ENCODE data around the gene MCUR1. TPM values are rescaled to one million over a fixed set of nuclear protein-coding genes. Genes with fewer than 3 reads are reported as not detected.

The MCUR1 gene
- total and polyA plus RNA-seq, 10 of the 15 experiments (the other 5 are each of a cell fraction or from before 2014, with no cell fraction given): 4.4 to 43.9 (median 18.3) TPM

DNA sequence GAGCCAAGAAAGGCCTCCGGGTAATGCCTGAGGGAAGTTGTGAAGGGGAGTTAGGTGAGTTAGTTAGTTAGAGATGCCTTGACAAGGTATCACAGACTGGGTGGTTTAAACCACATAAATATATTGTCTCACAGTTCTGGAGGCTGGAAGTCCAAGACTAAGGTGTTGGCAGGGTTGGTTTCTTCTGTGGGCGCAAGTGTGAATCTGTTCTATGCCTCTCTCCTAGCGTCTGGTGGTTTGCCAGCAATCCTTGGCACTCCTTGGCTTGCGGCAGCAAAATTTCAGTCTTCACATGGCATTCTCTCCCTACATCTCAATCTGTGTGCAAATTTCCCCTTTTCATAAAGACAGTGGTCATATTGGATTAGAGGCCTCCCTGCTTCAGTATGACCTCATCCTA lies 73.0 kb downstream of the MCUR1 start:
- POLR2A ChIA-PET: no interaction called here
- no peak for FAIRE-seq
- Histone ChIP-seq H2AFZ (ENCODE audit: control insufficient read depth, low read depth, low read length) (no peak overlapping the region), H3K36me3 (ENCODE audit: control insufficient read depth in 2 of 2, insufficient read depth in 2 of 2, low read length in 1 of 2) (no peaks in the 10 kb centered on the region), H3K27ac (ENCODE audit: control insufficient read depth, insufficient read depth) (no peak overlapping the region), H4K20me1 (ENCODE audit: control insufficient read depth, insufficient read depth) (no peaks in the 10 kb centered on the region), H3K27me3 (replicated peaks in 1 of 2; ENCODE audit: control insufficient read depth in 2 of 2, insufficient read depth in 2 of 2, low read length in 1 of 2) (no peaks in the 10 kb centered on the region), H3K4me3 (no peak overlapping the region), H3K4me1 (ENCODE audit: control insufficient read depth, insufficient read depth, low read length) (no peaks in the 10 kb centered on the region), H3K4me2 (ENCODE audit: control insufficient read depth, insufficient read depth) (no peak overlapping the region), H3K9ac (ENCODE audit: control insufficient read depth, insufficient read depth, low read length) (no peak overlapping the region), H3K9me3 (replicated peaks; ENCODE audit: control insufficient read depth, insufficient read depth, low read length) (no peaks in the 10 kb centered on the region), H3K79me2 (ENCODE audit: control insufficient read depth, insufficient read depth, low read length) (no peaks in the 10 kb centered on the region)
- TF ChIP-seq CBFB (IDR thresholded peaks at IDR 0.05; ENCODE audit: low read depth): no peak
- TF ChIP-seq RCOR1 (conservative IDR thresholded peaks at IDR 0.05; ENCODE audit: low read depth, low read length): no peak
- TF ChIP-seq, protein P1, sequence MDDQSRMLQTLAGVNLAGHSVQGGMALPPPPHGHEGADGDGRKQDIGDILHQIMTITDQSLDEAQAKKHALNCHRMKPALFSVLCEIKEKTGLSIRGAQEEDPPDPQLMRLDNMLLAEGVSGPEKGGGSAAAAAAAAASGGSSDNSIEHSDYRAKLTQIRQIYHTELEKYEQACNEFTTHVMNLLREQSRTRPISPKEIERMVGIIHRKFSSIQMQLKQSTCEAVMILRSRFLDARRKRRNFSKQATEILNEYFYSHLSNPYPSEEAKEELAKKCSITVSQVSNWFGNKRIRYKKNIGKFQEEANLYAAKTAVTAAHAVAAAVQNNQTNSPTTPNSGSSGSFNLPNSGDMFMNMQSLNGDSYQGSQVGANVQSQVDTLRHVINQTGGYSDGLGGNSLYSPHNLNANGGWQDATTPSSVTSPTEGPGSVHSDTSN (IDR thresholded peaks at IDR 0.05; ENCODE audit: insufficient replicate concordance, low read depth, low read length): no peak
- BruUV-seq (replicated peaks): no TSS peak
- no peak for ATAC-seq
- intact Hi-C loops (cut with micrococcal nuclease; ENCODE audit: unreplicated experiment): no loop called here
- SMC1A ChIA-PET (ENCODE audit: uncharacterized antibody, unreplicated experiment): interaction anchor here (0.6 kb wide), 1 partner anchor 30 kb away, joined by 3 read pairs; no protein-coding TSS in a partner anchor
- CTCF ChIA-PET: no interaction called here
- 76% methylated on average over 4 of the region's 4 CpGs for WGBS (ENCODE audit: insufficient coverage, insufficient replicate concordance, low lambda C conversion rate, missing lambda C conversion rate)
- in situ Hi-C loops (cut with MboI): no loop called here
- RAD21 ChIA-PET (ENCODE audit: unreplicated experiment): no interaction called here
- DNase-seq (ENCODE audit: low read depth, low spot score): no peak

Other genes starting within 250 kb of the MCUR1 start
- gene SIRT5, start 240.0 kb downstream of the MCUR1 start, total RNA-seq (2014; rRNA removed): 9.0 and 13.5 TPM in 2 replicates
- 8.0 and 11.5 TPM in 2 replicates for gene SIRT5, start 240.0 kb downstream of the MCUR1 start, total RNA-seq (2014; rRNA removed; fragmentation: Illumina TruSeq; extraction: Trizol)
- 7.8 and 8.3 TPM in 2 replicates for gene SIRT5, start 240.0 kb downstream of the MCUR1 start, total RNA-seq (2021)
- 12.4 and 13.0 TPM in 2 replicates for gene SIRT5, start 240.0 kb downstream of the MCUR1 start, polyA plus RNA-seq (2011; rRNA removed)
- 8.3 and 10.4 TPM in 2 replicates for gene SIRT5, start 240.0 kb downstream of the MCUR1 start, polyA plus RNA-seq (2014; fragmentation: Illumina TruSeq; extraction: Trizol)
- gene SIRT5, start 240.0 kb downstream of the MCUR1 start, polyA plus RNA-seq (2014; fragmentation: Nextera tagmentation; extraction: Ambion mirVana): 1 to 10 TPM; 1.7 to 2.5 TPM
- 8.5 and 9.7 TPM in 2 replicates for gene SIRT5, start 240.0 kb downstream of the MCUR1 start, polyA plus RNA-seq (2014; rRNA removed)
- gene SIRT5, start 240.0 kb downstream of the MCUR1 start, polyA plus RNA-seq (2016; fragmentation: Nextera tagmentation; extraction: Ambion mirVana): 10 to 100 TPM; 10.3 to 12.0 TPM
- 75.6 and 79.8 TPM in 2 replicates for gene NOL7, start 199.2 kb downstream of the MCUR1 start, total RNA-seq (2014; rRNA removed)
- 102 and 103 TPM in 2 replicates for gene NOL7, start 199.2 kb downstream of the MCUR1 start, total RNA-seq (2014; rRNA removed; fragmentation: Illumina TruSeq; extraction: Trizol)
- gene NOL7, start 199.2 kb downstream of the MCUR1 start, total RNA-seq (2021): 80.1 and 86.2 TPM in 2 replicates
- gene NOL7, start 199.2 kb downstream of the MCUR1 start, polyA plus RNA-seq (2011; rRNA removed): 34.6 and 59.2 TPM in 2 replicates
- gene NOL7, start 199.2 kb downstream of the MCUR1 start, polyA plus RNA-seq (2014; fragmentation: Illumina TruSeq; extraction: Trizol): 101 and 110 TPM in 2 replicates
- gene NOL7, start 199.2 kb downstream of the MCUR1 start, polyA plus RNA-seq (2014; fragmentation: Nextera tagmentation; extraction: Ambion mirVana): 10 to 100 TPM; 12.2 to 31.2 TPM
- gene NOL7, start 199.2 kb downstream of the MCUR1 start, polyA plus RNA-seq (2014; rRNA removed): 86.3 and 86.9 TPM in 2 replicates
- 100 to 1,000 TPM; 218 to 222 TPM for gene NOL7, start 199.2 kb downstream of the MCUR1 start, polyA plus RNA-seq (2016; fragmentation: Nextera tagmentation; extraction: Ambion mirVana)
- gene RANBP9, start 102.7 kb downstream of the MCUR1 start, total RNA-seq (2014; rRNA removed): 11.3 and 12.9 TPM in 2 replicates
- 22.5 TPM in 2 replicates for gene RANBP9, start 102.7 kb downstream of the MCUR1 start, total RNA-seq (2014; rRNA removed; fragmentation: Illumina TruSeq; extraction: Trizol)
- gene RANBP9, start 102.7 kb downstream of the MCUR1 start, total RNA-seq (2021): 28.5 and 28.7 TPM in 2 replicates
- 21.5 and 32.7 TPM in 2 replicates for gene RANBP9, start 102.7 kb downstream of the MCUR1 start, polyA plus RNA-seq (2011; rRNA removed)
- gene RANBP9, start 102.7 kb downstream of the MCUR1 start, polyA plus RNA-seq (2014; fragmentation: Illumina TruSeq; extraction: Trizol): 43.1 and 44.2 TPM in 2 replicates
- 10 to 100 TPM in 1 of 2 experiments, 1 to 10 TPM in 1; 8.2 to 10.8 TPM for gene RANBP9, start 102.7 kb downstream of the MCUR1 start, polyA plus RNA-seq (2014; fragmentation: Nextera tagmentation; extraction: Ambion mirVana)
- 15.7 and 21.1 TPM in 2 replicates for gene RANBP9, start 102.7 kb downstream of the MCUR1 start, polyA plus RNA-seq (2014; rRNA removed)
- 1 to 10 TPM; 3.7 to 5.0 TPM for gene RANBP9, start 102.7 kb downstream of the MCUR1 start, polyA plus RNA-seq (2016; fragmentation: Nextera tagmentation; extraction: Ambion mirVana)
- gene RNF182, start 110.4 kb upstream of the MCUR1 start, total RNA-seq (2014; rRNA removed): not detected in 2 replicates
- not detected in 2 replicates for gene RNF182, start 110.4 kb upstream of the MCUR1 start, total RNA-seq (2014; rRNA removed; fragmentation: Illumina TruSeq; extraction: Trizol)
- gene RNF182, start 110.4 kb upstream of the MCUR1 start, total RNA-seq (2021): not detected in 2 replicates
- gene RNF182, start 110.4 kb upstream of the MCUR1 start, polyA plus RNA-seq (2011; rRNA removed): not detected in 2 replicates
- not detected in 2 replicates for gene RNF182, start 110.4 kb upstream of the MCUR1 start, polyA plus RNA-seq (2014; fragmentation: Illumina TruSeq; extraction: Trizol)
- gene RNF182, start 110.4 kb upstream of the MCUR1 start, polyA plus RNA-seq (2014; fragmentation: Nextera tagmentation; extraction: Ambion mirVana): not detected
- gene RNF182, start 110.4 kb upstream of the MCUR1 start, polyA plus RNA-seq (2014; rRNA removed): not detected in 2 replicates
- not detected for gene RNF182, start 110.4 kb upstream of the MCUR1 start, polyA plus RNA-seq (2016; fragmentation: Nextera tagmentation; extraction: Ambion mirVana)

All from GM12878 (cell line).